HG03039 (cell line): Measurements from ENCODE around the gene RNASE1.
"Not testable (repeated sequence)": the region's sequence is repeated elsewhere in the genome, so short reads cannot be mapped to it uniquely, and the experiment has no call there.

Experiments
- ATAC-seq: cut with Tn5 transposase; IDR thresholded peaks from one replicate; pipeline ENCODE4 v1.9.1; 2021; ENCODE audit warnings: mild to moderate bottlenecking, moderate library complexity; ENCODE audit not compliant: unreplicated experiment

The RNASE1 gene

GRCh38 chr14:20775043-20775442 lies 27.6 kb downstream of the RNASE1 start:
- ATAC-seq: no peak

- ATAC-seq: no peak
Measured at GRCh38 chr14:20774258-20774824, 28.3 kb downstream of the RNASE1 start.

- no peak for ATAC-seq
Measured at GRCh38 chr14:20772650-20773049, 30.0 kb downstream of the RNASE1 start.

GRCh38 chr14:20769421-20769820 lies 33.2 kb downstream of the RNASE1 start:
- ATAC-seq: no peak

GRCh38 chr14:20768593-20768892 lies 34.1 kb downstream of the RNASE1 start:
- no peak for ATAC-seq

GRCh38 chr14:20760950-20761349 lies 41.7 kb downstream of the RNASE1 start:
- ATAC-seq: no peak

- ATAC-seq: not testable (repeated sequence)
Measured at GRCh38 chr14:20759465-20759864, 43.2 kb downstream of the RNASE1 start.

GRCh38 chr14:20757965-20758364 lies 44.7 kb downstream of the RNASE1 start:
- ATAC-seq: no peak

- no peak for ATAC-seq
Measured at GRCh38 chr14:20755037-20755436, 47.6 kb downstream of the RNASE1 start.

- no peak for ATAC-seq
Measured at GRCh38 chr14:20754308-20754707, 48.3 kb downstream of the RNASE1 start.

GRCh38 chr14:20751963-20752562 lies 50.6 kb downstream of the RNASE1 start:
- no peak for ATAC-seq
